Gastrocnemius medialis (tissue), 4 donors: ENCODE results near the gene KMO. TPM values are rescaled to one million over a fixed set of nuclear protein-coding genes. Genes with fewer than 3 reads are reported as not detected.
A peak's percentile ranks its signal among the peaks of the same experiment; 100 is the strongest.

Experiments used
- ATAC-seq, 2 donors: fragments of 150-250 bp; one replicate each; pipeline ENCODE4 v1.9.1; 2016
- DNase-seq, 2 donors: peaks; one replicate each; pipeline ENCODE4 v3.0.0-alpha.2; 2019
- H3K27ac ChIP-seq, 4 donors: fragments of 200-600 bp; sonication (generic); 1 replicate in 1 of 4; 2 replicates in 3 of 4; pipeline ENCODE4 v1.5.1; 2016 to 2018; ENCODE audit warnings: mild to moderate bottlenecking in 2 of 4, moderate library complexity in 1 of 4
- H3K27me3 ChIP-seq, 3 donors: fragments of 200-600 bp; sonication (generic) in 2 of 3; 1 replicate in 1 of 3; 2 replicates in 2 of 3; pipeline versions ENCODE4 v1.5.1 to v1.6.0; 2016 to 2019; ENCODE audit warnings: mild to moderate bottlenecking in 1 of 3, moderate library complexity in 1 of 3
- H3K36me3 ChIP-seq, 2 donors: fragments of 200-600 bp; sonication (generic) in 1 of 2; one replicate each; pipeline ENCODE4 v1.5.1; 2017 to 2018
- H3K4me1 ChIP-seq, 2 donors: fragments of 200-600 bp; sonication (generic) in 1 of 2; one replicate each; pipeline ENCODE4 v1.5.1; 2016 to 2017; ENCODE audit warnings: mild to moderate bottlenecking in 2 of 2
- H3K4me3 ChIP-seq, 4 donors: fragments of 200-600 bp; sonication (generic) in 3 of 4; 1 replicate in 1 of 4; 2 replicates in 3 of 4; pipeline ENCODE4 v1.5.1; 2016 to 2019; ENCODE audit warnings: mild to moderate bottlenecking in 2 of 4
- H3K9me3 ChIP-seq, 3 donors: fragments of 200-600 bp; sonication (generic) in 2 of 3; 1 replicate in 1 of 3; 2 replicates in 2 of 3; pipeline ENCODE4 v1.5.1; 2016 to 2019
- CTCF ChIP-seq, 5 experiments: fragments of 450-650 bp in 3 of 5; fragments of 200-600 bp in 2 of 5; sonication (generic) in 2 of 5; IDR thresholded peaks in 4 of 5; conservative IDR thresholded peaks in 1 of 5; 1 replicate in 4 of 5; 2 replicates in 1 of 5; pipeline ENCODE4 v1.5.1; 2016 to 2019; ENCODE audit warnings: antibody characterized with exemption in 5 of 5, mild to moderate bottlenecking in 3 of 5, moderate library complexity in 3 of 5
- POLR2A ChIP-seq, 2 donors: fragments of 450-650 bp; IDR thresholded peaks; one replicate each; pipeline ENCODE4 v1.6.1; 2017; ENCODE audit warnings: antibody characterized with exemption in 2 of 2, mild to moderate bottlenecking in 2 of 2, moderate library complexity in 2 of 2
- in situ Hi-C, 4 donors: fragments of 200-750 bp; cut with MboI; loops; one replicate each; pipeline versions ENCODE4 v1.15.0 to v1.8.0; 2017; ENCODE audit warnings: low sequenced_read_pairs in 4 of 4
- intact Hi-C: fragments of 100-400 bp; cut with DNase I; formaldehyde crosslinking; loops from one replicate; pipeline ENCODE4 v1.15.1; 2023; ENCODE audit warnings: low total_unique reads
- total RNA-seq, 4 donors: library from RNA; depleted of rRNA; stranded (reverse); fragments of >200 nt; gene quantifications; one replicate each; pipeline versions ENCODE4 v1.1.0 to v1.2.3, GENCODE V29; 2016

The KMO gene
- under 1 TPM in 1 of 4 donors, not detected in 3; 0.16 TPM for total RNA-seq

GRCh38 chr1:241532162-241532531, at the start of gene KMO:
Gene KMO, plus strand, starts transcription at chr1:241532378. Its CDS starts 67 bp downstream, at chr1:241532445.
- Histone ChIP-seq H3K9me3 (no peaks in the 10 kb centered on the region), H3K27ac (peak within 1 kb of the TSS in 2 of 4 donors; percentile 1 to 6), H3K36me3 (no peaks in the 10 kb centered on the region), H3K4me1 (peaks cover 0 to 4% of the 10 kb centered on the region in 2 donors), H3K4me3 (peak within 1 kb of the TSS; percentile 55 to 59 (median 58)), H3K27me3 (no peaks in the 10 kb centered on the region)
- intact Hi-C loops: no loop called here
- TF ChIP-seq POLR2A (IDR thresholded peaks at IDR 0.05) (no peak), CTCF (IDR thresholded peaks at IDR 0.05 in 4 of 5, conservative IDR thresholded peaks at IDR 0.05 in 1 of 5) (no peak)
- no peak for ATAC-seq
- DNase-seq: no peak
- in situ Hi-C loops: loop anchor here in 2 of 4 donors (5.0 to 25.0 kb wide), 2 partner anchors 95 to 305 kb away; partner anchors contain the start of gene EXO1 (in 1 of the 2)

- in situ Hi-C loops (no loop called here), intact Hi-C loops (no loop called here)
- no peak for TF ChIP-seq CTCF (IDR thresholded peaks at IDR 0.05 in 4 of 5, conservative IDR thresholded peaks at IDR 0.05 in 1 of 5)
- TF ChIP-seq POLR2A (IDR thresholded peaks at IDR 0.05): no peak
- Histone ChIP-seq H3K36me3 (no peaks in the 10 kb centered on the region), H3K27ac (no peak overlapping the region), H3K27me3 (no peaks in the 10 kb centered on the region), H3K9me3 (no peaks in the 10 kb centered on the region), H3K4me1 (no peaks in the 10 kb centered on the region), H3K4me3 (no peak overlapping the region)
- ATAC-seq (no peak), DNase-seq (no peak)
Observed at GRCh38 chr1:241482761-241483250, 49.4 kb upstream of the KMO start.

GRCh38 chr1:241485145-241485544, 47.0 kb upstream of the KMO start:
- Histone ChIP-seq H3K27me3 (no peaks in the 10 kb centered on the region), H3K36me3 (no peaks in the 10 kb centered on the region), H3K27ac (no peak overlapping the region), H3K4me1 (no peaks in the 10 kb centered on the region), H3K4me3 (no peak overlapping the region), H3K9me3 (no peaks in the 10 kb centered on the region)
- in situ Hi-C loops: no loop called here
- no peak for TF ChIP-seq CTCF (IDR thresholded peaks at IDR 0.05 in 4 of 5, conservative IDR thresholded peaks at IDR 0.05 in 1 of 5)
- DNase-seq (no peak), ATAC-seq (no peak)
- intact Hi-C loops: no loop called here

- TF ChIP-seq POLR2A (IDR thresholded peaks at IDR 0.05) (no peak), CTCF (IDR thresholded peaks at IDR 0.05 in 4 of 5, conservative IDR thresholded peaks at IDR 0.05 in 1 of 5) (no peak)
- intact Hi-C loops (no loop called here), in situ Hi-C loops (no loop called here)
- no peak overlapping the region for H3K27ac ChIP-seq
- no peaks in the 10 kb centered on the region for H3K36me3 ChIP-seq
- H3K4me1 ChIP-seq: no peaks in the 10 kb centered on the region
- no peak overlapping the region for H3K4me3 ChIP-seq
- H3K27me3 ChIP-seq: no peaks in the 10 kb centered on the region
- no peak for ATAC-seq
- DNase-seq: no peak
- no peaks in the 10 kb centered on the region for H3K9me3 ChIP-seq
Observed at GRCh38 chr1:241485554-241485992, 46.6 kb upstream of the KMO start.

GRCh38 chr1:241488739-241489138, 43.4 kb upstream of the KMO start:
- intact Hi-C loops (no loop called here), in situ Hi-C loops (no loop called here)
- H3K36me3 ChIP-seq: no peaks in the 10 kb centered on the region
- H3K27ac ChIP-seq: no peak overlapping the region
- no peaks in the 10 kb centered on the region for H3K9me3 ChIP-seq
- TF ChIP-seq POLR2A (IDR thresholded peaks at IDR 0.05) (no peak), CTCF (IDR thresholded peaks at IDR 0.05 in 4 of 5, conservative IDR thresholded peaks at IDR 0.05 in 1 of 5) (no peak)
- H3K27me3 ChIP-seq: no peaks in the 10 kb centered on the region
- H3K4me1 ChIP-seq: no peaks in the 10 kb centered on the region
- H3K4me3 ChIP-seq: no peak overlapping the region
- no peak for ATAC-seq
- no peak for DNase-seq
